ENCODE results near the gene SFT2D3. TPM values are rescaled to one million over a fixed set of nuclear protein-coding genes. Genes with fewer than 3 reads are reported as not detected.

Gene SFT2D3
- polyA plus RNA-seq, 1 donor from 2014 or later: 6.2 TPM

DNA sequence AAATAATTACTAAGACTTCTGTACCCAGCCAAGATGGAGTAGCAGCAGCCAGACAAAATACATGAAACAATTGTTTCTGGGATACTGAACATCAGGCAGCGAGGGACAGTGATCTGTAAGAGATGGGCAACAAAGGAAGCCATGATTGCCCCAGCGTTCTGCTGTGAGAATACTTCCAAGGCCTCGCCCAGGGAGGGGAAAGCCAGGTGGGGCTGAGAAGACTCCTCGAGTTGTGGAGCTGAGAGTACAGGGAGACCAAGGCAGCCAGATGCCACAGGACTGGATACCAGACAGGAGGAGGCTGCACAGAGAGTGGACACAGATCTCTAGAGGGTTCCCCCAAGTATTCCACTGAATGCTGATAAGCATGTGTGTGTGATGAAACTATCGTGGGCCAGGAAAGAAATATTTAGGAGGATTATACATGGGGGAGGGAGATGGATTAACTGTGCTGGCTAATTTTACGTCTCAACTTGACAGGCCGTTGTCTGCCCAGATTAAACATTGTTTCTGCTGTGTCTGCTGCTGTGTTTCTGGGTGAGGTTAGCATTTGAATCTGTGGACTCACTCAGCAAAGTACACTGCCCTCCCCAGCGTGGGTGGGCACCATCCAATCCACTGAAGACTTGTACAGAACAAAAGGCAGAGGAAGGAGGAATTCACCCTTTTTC, 15.8 kb upstream of the SFT2D3 start:
- Histone ChIP-seq H3K27me3 (ENCODE audit: insufficient read depth, low read depth, low read length) (no peaks in the 10 kb centered on the region), H3F3A (ENCODE audit: insufficient read depth, low read length, poor library complexity, severe bottlenecking) (no peaks in the 10 kb centered on the region), H3K79me2 (replicated peaks; ENCODE audit: insufficient read depth, low read length) (no peaks in the 10 kb centered on the region), H4K20me1 (ENCODE audit: insufficient read depth) (no peaks in the 10 kb centered on the region), H3K9me2 (ENCODE audit: insufficient read depth, low read length) (no peaks in the 10 kb centered on the region), H3K27ac (ENCODE audit: low read length) (no peak overlapping the region), H3K9ac (ENCODE audit: low read length) (no peak overlapping the region), H3K36me3 (ENCODE audit: insufficient read depth, low read length) (no peaks in the 10 kb centered on the region), H3K9me3 (ENCODE audit: low read length) (no peaks in the 10 kb centered on the region), H3K4me3 (ENCODE audit: low read length) (no peak overlapping the region), H3K4me2 (ENCODE audit: low read length) (no peak overlapping the region), H2AFZ (ENCODE audit: low read depth, low read length) (no peak overlapping the region)
- TF ChIP-seq RAD21 (conservative IDR thresholded peaks at IDR 0.05) (no peak), EP300 (conservative IDR thresholded peaks at IDR 0.05; ENCODE audit: poor library complexity, severe bottlenecking) (no peak), TAF1 (IDR thresholded peaks at IDR 0.05; ENCODE audit: low read depth) (no peak), POLR2AphosphoS5 (IDR thresholded peaks at IDR 0.05) (no peak), MXI1 (conservative IDR thresholded peaks at IDR 0.05; ENCODE audit: poor library complexity, severe bottlenecking) (no peak), SMC3 (conservative IDR thresholded peaks at IDR 0.05; ENCODE audit: poor library complexity) (no peak), EZH2 (IDR thresholded peaks at IDR 0.05; ENCODE audit: borderline replicate concordance, insufficient read depth, low read length, poor library complexity, severe bottlenecking) (no peak)
- TF ChIP-seq, protein P1, sequence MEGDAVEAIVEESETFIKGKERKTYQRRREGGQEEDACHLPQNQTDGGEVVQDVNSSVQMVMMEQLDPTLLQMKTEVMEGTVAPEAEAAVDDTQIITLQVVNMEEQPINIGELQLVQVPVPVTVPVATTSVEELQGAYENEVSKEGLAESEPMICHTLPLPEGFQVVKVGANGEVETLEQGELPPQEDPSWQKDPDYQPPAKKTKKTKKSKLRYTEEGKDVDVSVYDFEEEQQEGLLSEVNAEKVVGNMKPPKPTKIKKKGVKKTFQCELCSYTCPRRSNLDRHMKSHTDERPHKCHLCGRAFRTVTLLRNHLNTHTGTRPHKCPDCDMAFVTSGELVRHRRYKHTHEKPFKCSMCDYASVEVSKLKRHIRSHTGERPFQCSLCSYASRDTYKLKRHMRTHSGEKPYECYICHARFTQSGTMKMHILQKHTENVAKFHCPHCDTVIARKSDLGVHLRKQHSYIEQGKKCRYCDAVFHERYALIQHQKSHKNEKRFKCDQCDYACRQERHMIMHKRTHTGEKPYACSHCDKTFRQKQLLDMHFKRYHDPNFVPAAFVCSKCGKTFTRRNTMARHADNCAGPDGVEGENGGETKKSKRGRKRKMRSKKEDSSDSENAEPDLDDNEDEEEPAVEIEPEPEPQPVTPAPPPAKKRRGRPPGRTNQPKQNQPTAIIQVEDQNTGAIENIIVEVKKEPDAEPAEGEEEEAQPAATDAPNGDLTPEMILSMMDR (IDR thresholded peaks at IDR 0.05; ENCODE audit: poor library complexity, severe bottlenecking): no peak
- TF ChIP-seq, protein P2, sequence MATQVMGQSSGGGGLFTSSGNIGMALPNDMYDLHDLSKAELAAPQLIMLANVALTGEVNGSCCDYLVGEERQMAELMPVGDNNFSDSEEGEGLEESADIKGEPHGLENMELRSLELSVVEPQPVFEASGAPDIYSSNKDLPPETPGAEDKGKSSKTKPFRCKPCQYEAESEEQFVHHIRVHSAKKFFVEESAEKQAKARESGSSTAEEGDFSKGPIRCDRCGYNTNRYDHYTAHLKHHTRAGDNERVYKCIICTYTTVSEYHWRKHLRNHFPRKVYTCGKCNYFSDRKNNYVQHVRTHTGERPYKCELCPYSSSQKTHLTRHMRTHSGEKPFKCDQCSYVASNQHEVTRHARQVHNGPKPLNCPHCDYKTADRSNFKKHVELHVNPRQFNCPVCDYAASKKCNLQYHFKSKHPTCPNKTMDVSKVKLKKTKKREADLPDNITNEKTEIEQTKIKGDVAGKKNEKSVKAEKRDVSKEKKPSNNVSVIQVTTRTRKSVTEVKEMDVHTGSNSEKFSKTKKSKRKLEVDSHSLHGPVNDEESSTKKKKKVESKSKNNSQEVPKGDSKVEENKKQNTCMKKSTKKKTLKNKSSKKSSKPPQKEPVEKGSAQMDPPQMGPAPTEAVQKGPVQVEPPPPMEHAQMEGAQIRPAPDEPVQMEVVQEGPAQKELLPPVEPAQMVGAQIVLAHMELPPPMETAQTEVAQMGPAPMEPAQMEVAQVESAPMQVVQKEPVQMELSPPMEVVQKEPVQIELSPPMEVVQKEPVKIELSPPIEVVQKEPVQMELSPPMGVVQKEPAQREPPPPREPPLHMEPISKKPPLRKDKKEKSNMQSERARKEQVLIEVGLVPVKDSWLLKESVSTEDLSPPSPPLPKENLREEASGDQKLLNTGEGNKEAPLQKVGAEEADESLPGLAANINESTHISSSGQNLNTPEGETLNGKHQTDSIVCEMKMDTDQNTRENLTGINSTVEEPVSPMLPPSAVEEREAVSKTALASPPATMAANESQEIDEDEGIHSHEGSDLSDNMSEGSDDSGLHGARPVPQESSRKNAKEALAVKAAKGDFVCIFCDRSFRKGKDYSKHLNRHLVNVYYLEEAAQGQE (IDR thresholded peaks at IDR 0.05; ENCODE audit: borderline replicate concordance): no peak

DNA sequence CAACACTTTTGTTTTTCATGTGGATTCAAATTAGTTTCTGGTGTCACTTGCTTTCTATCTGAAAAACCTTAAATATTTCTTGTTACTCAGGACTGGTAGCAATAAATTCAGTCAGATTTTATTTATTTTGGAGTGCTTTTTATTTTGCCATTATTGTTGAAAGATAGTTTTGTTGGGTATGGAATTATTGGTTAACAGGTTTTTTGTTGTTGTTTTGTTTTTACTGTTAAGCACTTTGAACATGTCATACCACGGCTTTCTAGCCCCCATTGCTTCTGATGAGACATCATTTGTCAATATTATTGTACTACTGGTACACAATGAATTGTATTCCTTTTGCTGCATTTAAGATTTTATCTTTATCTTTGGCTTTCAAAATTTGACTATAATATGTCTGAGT, 12.9 kb upstream of the SFT2D3 start:
- TF ChIP-seq, protein P1 (IDR thresholded peaks at IDR 0.05; ENCODE audit: poor library complexity, severe bottlenecking): no peak
- TF ChIP-seq SMC3 (conservative IDR thresholded peaks at IDR 0.05; ENCODE audit: poor library complexity) (no peak), MXI1 (conservative IDR thresholded peaks at IDR 0.05; ENCODE audit: poor library complexity, severe bottlenecking) (no peak), TAF1 (IDR thresholded peaks at IDR 0.05; ENCODE audit: low read depth) (no peak), RAD21 (conservative IDR thresholded peaks at IDR 0.05) (no peak), EZH2 (IDR thresholded peaks at IDR 0.05; ENCODE audit: borderline replicate concordance, insufficient read depth, low read length, poor library complexity, severe bottlenecking) (no peak), EP300 (conservative IDR thresholded peaks at IDR 0.05; ENCODE audit: poor library complexity, severe bottlenecking) (no peak), POLR2AphosphoS5 (IDR thresholded peaks at IDR 0.05) (no peak)
- TF ChIP-seq, protein P2 (IDR thresholded peaks at IDR 0.05; ENCODE audit: borderline replicate concordance): no peak
- Histone ChIP-seq H3K27me3 (ENCODE audit: insufficient read depth, low read depth, low read length) (no peaks in the 10 kb centered on the region), H3K4me2 (ENCODE audit: low read length) (no peak overlapping the region), H2AFZ (ENCODE audit: low read depth, low read length) (no peak overlapping the region), H3K27ac (ENCODE audit: low read length) (no peak overlapping the region), H3K9me2 (ENCODE audit: insufficient read depth, low read length) (no peaks in the 10 kb centered on the region), H3K4me3 (ENCODE audit: low read length) (no peak overlapping the region), H3F3A (ENCODE audit: insufficient read depth, low read length, poor library complexity, severe bottlenecking) (no peaks in the 10 kb centered on the region), H3K9me3 (ENCODE audit: low read length) (no peaks in the 10 kb centered on the region), H3K36me3 (ENCODE audit: insufficient read depth, low read length) (no peaks in the 10 kb centered on the region), H4K20me1 (ENCODE audit: insufficient read depth) (no peaks in the 10 kb centered on the region), H3K79me2 (replicated peaks; ENCODE audit: insufficient read depth, low read length) (no peaks in the 10 kb centered on the region), H3K9ac (ENCODE audit: low read length) (no peak overlapping the region)
